GF-D8 (cell line): ENCODE measurements around the gene AMOTL1.

Experiments used
- DNase-seq: peaks from one replicate; lab custom pipeline; 2025; lab: John Stamatoyannopoulos, UW

AMOTL1 gene, protein sequence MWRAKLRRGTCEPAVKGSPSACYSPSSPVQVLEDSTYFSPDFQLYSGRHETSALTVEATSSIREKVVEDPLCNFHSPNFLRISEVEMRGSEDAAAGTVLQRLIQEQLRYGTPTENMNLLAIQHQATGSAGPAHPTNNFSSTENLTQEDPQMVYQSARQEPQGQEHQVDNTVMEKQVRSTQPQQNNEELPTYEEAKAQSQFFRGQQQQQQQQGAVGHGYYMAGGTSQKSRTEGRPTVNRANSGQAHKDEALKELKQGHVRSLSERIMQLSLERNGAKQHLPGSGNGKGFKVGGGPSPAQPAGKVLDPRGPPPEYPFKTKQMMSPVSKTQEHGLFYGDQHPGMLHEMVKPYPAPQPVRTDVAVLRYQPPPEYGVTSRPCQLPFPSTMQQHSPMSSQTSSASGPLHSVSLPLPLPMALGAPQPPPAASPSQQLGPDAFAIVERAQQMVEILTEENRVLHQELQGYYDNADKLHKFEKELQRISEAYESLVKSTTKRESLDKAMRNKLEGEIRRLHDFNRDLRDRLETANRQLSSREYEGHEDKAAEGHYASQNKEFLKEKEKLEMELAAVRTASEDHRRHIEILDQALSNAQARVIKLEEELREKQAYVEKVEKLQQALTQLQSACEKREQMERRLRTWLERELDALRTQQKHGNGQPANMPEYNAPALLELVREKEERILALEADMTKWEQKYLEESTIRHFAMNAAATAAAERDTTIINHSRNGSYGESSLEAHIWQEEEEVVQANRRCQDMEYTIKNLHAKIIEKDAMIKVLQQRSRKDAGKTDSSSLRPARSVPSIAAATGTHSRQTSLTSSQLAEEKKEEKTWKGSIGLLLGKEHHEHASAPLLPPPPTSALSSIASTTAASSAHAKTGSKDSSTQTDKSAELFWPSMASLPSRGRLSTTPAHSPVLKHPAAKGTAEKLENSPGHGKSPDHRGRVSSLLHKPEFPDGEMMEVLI

DNA sequence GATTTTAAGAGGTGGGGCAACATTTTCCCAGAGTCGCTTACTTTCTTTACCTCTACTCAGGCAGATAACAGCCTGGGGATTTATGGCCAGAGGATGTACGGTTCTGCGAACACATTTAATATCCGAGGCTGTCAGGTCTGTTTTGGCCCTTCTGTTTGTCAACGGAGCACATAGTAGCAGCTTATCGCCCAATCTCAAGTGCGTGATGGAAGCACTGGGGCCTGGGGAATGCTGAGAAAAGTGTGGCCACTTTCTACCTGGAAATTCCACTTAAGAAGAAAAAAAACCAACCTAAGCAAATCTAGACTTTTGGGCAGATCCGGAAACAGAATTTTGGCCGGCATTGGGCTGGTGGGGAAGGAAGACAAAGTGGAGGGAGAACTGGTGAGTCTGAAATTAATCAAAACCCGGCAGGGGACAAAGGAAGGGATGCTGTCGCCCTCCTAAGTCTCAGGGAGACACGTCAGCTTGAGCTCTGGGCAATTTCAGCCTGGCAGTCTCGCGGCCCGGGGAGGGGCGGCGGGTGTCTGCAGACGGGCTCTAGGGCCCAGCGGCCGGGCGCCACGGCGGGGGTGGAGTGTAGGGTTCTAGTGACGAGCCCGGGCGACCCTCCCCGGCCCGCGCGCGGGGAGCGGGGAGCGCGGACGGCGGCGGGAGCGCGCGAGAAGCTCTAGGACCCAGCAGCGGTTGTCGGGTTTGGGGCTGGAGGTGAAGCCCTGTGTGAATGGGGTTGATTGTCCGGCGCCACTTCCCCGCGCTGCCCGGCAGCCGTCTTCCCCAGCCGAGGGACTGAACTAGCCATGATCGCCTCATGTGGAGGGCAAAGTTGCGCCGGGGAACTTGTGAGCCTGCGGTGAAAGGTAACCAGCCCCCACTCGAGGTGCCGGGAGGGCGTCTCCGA, at the start of gene AMOTL1:
Gene AMOTL1, plus strand, starts transcription at position 656 of the 901 bp plus-strand sequence. Its CDS starts 156 bp downstream, at position 812.
- no peak for DNase-seq

DNA sequence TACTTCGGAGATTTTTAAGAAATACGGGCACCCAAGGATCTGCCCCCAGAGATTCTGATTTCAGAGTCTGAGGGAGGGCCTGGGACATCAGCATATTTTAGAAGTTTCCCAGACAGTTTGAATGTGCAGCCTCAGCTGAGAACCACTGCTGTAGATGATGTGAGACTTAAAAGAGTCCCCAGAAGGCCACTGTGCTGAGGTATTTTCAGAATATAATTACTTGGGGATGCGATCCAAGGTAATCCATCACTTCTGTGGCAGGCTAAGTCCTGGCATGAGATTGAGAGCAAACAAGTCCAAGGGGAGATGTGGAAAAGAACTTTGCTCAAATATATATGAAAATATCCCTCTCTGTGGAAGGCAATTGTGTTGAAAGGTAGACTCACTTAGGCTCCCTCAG, 48.3 kb upstream of the AMOTL1 start:
- DNase-seq: no peak

DNA sequence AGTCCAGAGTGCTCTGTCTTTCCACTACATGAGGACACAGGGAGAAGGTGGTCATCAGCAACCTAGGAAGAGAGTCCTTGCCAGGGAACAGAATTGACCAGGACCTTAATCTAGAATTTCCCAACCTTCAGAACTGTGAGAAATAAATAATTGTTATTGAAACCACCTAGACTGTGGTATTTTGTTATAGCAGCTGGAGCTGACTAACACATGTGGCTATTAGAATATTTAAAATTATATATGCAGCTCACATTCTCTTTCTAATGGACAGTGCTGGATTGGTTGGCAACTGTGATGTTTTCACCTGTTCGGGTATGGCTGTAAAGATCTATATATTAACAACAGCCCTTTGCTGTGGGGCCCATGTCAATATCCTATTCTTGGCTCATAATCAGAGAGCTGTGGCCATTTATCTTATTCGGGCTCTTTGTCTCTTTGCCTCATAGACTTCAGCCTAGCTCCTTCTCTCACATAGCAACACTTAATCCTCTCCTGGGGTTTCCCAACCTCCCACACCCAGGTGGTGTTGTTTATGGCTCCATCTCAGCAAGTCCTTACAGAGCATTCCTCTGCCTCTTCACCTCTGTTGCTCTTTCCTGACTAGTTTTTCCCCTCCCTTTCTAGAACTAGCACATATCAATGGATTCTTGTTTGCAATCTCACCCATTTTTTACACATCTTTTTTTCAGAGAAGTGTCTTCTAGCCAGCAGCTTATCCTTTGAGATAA, 46.4 kb upstream of the AMOTL1 start:
- DNase-seq: no peak

DNA sequence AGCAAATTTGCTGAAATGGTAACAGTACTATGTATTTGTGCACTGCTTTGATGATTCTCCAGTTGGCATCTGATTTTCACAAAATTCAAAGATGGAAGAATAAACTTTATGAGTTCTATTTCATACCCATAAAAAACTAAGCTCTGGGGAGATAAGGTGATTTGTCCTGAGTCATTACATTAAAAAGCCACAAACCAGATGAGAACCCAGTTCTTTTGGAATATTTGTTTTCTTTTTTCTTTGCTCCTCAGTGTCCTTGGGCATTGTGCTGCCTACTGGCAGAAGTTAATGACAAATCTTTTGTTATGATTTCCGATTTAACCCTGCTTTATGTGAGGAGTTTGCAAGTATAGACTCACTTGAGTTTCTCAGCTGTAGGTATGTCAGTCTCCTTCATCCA, 45.4 kb upstream of the AMOTL1 start:
- DNase-seq: no peak

DNA sequence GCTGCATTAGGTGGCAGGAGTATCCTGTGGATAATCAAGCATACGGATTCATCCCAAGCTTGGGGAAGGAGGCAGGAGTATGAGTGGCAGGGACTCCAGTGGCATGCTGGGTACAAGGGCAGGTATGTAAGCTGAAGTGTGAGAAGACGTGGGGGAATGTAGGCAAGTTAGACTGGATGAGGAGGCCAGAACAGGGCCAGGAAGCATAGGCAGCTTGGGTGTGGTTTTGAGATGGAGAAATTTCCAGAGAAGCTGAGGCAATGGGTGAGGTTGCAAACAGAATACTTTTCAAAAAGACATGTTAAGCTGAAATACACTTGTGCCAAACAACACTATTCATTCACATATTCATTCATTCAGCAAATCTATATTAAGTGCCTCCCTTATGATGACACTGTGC, 43.1 kb upstream of the AMOTL1 start:
- DNase-seq: no peak

DNA sequence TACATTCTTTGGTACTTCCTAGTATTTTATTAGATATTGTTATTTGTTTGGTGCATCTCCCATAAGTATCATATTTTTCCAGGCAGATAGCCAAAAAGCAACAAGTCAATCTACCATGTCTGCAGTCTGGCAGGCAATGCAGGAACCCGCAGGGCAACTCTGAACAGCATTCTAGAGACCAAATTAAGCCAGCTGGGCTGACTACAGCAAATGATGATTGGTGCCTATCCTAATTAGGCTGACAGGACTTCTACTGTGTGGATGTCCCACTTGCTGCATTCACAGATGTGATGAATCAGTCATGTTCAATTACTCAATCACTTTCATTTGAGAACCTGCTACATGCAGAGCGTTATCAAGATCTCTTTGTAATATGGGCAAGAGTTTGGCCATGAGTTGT, 40.3 kb upstream of the AMOTL1 start:
- no peak for DNase-seq

DNA sequence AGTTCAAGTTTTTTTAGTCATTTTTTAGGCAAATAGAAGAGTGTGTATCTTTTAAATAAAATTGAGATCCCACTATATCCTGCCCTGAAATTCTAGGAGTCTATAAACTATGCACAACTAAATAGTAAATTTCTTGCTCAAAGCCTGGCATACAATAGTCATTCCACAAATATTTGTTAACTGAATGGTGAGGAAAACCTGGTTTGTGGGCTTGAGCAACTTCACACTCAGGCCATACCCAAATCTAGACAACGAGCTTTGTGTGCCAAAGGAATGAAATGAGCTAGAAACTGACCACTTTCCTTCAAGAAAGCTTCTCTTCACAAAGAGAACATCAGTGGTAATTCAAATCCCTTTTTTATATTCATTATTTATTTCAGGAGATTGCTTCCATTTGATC, 39.6 kb upstream of the AMOTL1 start:
- no peak for DNase-seq

DNA sequence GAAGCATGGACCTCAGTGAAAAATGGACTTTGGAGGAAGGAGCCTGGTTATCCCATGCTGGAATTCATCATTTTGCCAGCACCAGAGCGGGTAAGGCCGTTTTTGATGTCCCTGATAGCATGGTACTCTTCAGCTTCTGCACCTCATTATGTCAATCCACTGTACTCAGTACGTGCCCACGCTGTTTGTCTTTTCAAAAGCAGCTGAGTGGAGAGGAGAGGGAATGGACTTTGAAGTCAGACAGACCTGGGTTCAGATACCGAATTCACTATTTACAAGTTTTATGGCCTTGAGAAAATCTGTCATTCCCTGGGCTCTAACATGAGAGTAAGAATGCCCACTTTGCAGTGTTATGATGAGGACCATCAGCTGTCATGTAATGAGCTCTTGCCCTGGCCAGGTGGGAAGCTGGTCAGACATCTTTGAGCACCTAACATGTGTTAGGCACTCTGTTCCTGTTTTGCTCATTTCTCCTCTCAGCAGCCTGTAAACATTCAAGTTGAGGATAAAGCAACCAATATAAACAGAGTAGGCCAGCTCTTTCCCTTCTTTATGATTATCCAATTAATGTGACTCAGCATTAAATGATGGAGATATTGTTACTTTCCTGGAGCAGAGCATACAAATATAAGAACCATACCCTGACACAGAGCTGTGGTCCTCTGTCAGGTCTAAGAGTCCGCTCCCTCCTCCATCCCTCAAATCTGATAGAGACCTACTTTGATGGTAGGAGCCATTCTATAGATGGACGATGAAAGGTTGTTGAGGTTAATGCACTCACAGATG, 39.0 kb upstream of the AMOTL1 start:
- DNase-seq: no peak

DNA sequence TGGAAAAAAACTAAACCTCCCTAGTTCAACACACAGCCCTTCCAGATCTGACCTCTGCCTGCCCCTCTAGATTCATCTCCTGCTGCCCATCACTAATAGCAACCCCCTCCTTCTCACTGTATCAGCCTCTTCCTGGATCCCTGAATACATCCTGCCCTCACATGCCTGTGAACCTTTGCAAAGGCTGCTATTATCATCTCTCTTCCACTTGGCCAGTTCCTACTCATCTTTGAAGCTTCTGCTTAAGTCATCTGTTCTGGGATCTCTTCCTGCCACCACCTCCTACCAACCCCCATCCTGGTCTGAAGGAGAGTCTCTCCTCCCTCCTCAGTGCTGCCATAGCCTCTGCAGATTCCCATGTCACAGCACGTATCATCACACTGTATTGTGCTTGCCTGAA, 38.0 kb upstream of the AMOTL1 start:
- DNase-seq: no peak

DNA sequence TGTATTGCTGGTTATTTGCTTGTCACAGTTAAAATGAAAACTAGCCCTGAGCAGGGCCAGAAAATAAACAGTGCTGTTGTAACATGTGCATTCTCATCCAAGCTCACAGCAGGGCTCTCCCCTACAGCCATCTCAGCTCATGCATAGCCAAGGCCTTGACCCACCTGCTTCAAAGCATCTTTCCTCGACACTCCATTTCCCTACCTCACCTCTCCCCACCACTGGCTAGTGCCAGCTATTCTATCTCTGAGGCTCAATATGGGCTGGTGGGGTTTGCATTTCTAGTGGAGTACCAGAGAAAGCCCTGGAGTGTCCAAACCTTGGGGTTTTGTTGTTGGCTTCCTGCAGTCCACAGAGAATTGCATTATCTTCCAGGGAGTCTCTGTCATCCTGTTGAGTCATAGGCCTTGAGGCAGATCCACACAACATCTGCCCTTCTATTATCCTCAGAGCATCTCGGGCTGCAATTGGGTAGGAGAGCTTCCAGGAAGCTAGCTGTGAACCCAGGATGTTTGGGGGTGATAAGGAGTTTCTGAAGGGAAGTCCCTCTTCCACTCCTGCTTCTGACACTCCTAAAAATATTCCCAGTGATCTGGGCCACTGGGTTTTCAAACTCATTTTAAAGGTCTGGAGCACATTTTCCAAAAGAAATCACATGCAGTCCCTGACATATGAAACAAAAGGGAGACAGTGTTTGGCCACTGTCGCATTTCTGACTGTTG, 36.1 kb upstream of the AMOTL1 start:
- DNase-seq: no peak

DNA sequence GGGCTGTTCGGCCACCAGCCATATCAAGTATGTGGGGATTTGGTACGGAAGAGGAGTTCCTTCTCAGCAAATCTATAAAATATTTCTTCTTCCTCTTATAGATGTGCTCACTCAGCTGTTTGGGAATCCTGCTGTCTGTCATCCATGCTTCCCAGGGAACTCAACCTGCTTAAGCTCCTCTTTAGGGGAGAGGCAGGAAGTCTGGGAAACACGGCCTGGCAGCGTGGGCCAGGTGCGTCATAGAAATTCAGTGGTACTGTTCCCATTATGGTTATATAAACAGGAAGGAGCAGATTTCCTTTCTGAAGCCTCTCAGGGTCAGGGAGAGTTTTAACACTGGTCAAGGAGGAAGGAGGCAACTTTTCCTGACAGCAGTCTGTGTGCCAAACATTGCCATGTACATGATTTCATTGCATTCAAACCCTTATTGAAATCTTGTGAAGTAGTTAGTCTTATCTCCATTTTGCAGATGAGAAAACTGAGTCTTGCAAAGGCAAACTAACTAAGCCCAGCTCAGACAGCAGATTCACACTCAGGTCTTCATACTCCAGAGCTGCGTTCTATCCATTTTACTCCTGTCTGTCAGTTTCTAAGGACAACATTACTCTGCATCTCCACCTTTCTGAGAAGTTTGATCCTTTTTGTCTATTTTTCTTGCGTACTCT, 35.4 kb upstream of the AMOTL1 start:
- DNase-seq: no peak

DNA sequence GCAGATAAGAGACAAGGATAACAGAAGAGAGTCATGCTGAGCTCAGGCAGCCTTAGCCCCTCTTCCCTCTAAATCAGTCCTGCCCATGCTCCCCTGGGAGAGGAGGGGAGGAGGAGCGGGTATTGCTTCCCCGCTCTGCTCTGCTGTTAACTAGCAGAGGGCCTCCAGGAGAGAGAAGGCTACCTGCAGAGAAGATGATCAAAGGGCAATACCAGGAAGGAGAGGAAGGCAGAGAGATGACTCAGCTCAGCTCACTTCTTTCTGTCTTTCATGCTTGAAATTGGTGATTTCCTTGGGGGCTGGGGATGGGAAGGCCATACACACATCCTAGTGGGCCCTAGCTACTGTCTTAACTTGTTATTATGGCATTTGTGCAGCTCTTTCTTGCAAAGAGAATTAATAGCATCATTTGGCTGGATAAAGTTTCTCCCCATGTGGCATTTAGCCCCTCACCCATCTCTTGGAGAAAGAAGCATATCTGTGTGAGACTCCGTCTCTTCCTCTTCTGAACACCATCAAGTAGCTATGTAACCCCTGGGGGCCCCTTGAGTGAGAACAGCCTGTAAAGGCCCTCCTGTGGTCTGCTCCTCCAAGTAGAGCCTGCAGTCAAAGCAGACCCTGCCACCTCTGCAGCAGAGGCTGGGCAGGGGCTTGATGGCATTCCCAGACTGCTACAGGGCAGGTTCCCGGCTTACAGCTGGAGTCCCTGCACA, 33.4 kb upstream of the AMOTL1 start:
- DNase-seq: no peak

DNA sequence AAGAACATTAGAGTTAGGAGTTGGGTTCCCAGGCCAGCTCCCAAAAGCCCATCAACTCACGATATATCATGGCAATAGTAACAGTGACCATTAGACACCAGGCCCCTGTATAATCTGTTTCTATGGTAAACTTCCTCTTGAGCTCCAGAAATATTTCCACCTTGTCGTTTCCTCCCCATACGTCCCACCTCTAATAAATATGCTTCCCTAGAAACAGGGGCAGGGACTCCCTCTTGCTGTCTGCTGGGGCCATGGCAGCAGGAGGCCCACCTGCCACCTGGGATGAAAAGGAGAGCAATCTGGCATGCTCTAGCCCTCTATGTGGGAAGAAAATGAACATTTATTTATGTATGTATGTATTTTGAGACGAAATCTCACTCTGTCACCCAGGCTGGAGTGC, 32.2 kb upstream of the AMOTL1 start:
- DNase-seq: no peak

DNA sequence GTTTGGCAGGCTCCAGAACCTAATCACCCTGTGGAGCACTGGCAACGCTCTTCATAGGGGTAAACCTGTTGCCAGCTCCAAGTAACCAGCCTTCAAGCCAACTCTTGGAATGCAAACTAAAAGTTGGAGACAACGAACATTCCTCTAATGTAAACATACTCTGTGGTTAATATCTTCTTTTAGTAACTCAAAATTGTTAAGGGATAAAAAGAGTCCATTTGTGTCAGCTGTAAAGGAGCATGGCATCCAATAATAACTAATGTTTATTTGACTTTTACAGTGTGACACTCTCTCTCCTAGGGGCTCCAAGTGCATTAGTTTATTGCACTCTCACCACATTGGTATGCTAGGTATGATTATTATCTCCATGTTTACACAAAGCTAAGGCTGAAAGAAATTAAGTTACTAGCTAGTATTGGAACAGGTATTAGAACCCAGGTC, 31.0 kb upstream of the AMOTL1 start:
- DNase-seq: no peak

DNA sequence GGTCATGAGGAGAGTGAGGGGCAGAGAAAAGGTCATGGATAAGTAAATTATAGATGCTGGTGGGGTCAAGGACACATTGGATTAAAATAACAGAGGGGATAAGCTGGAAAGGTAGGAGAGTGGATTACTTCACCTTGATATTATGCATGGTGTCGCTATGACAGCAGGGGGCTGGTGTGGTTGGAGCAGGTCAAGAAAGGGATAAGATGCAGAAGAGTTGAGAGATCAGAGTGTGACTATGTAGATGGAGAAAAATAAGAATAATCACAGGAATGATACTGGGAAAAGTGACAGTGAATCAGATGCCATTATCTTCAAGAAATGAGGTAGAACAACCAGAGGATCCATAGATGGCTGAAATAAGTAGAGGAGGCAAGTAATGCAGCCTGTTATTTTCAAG, 29.4 kb upstream of the AMOTL1 start:
- DNase-seq: no peak

DNA sequence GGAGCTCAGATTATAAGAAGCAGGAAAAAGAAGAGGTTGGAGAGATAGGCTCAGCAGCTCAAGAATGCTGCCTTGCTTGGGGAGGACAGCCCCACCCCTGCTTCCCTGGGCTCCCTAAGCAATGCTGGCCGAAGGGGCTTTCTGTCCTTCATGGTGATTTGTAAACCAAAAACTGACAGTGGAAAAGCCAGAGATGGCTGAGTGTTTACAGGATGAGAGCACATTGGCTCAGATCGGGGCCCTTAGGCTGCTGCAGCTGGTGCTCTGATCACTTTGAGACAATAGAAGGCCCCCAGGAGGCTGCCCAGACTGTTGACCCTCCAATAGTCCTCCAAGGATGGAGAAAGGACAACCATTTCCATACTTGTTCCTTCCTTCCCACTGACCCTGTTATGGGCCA, 28.8 kb upstream of the AMOTL1 start:
- DNase-seq: no peak

DNA sequence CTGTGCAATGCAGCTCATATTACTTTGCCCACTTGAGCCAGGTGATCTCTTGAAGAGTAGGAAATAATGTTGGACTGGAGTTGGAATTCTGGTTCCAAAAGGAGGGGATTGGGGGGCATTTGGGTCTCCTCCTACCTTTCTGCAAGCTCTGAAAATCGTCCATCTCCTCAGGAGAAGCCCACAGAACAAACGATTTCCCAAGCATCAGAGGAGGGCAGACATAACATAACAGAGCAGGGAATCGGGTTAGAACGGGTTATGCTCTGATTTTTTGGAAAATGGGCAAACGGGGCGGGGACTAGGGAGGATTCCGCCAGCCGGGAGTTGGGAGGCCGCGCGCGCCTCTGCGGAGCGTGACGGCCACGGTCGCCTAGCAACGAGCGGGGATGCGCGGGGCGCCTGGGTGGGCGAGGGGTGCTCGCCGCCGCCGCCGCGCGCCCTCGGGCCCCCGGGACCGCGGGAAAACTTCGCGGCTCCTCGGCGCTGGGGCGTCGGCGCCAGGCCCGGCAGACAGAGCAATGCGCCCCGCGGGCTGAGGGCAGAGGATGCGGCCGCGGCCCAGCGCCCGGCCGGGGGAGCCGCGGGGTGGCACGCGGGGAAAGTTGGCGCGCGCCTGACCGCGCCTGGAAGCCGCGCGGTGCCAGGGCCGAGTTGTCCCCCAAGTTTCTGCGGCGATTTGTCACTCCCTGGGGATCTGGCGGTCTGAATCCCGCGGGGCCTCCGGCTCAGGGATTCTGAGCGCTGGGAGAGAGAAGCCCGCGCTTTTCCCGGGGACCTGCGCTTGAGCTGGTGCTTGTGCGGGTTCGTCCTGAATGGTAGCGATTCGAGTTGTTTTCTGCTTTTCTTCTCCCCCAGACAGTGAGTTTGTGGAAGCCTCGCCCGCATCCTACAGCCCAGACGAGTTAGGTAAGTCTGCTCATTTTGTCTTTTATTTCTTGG, 27.8 kb upstream of the AMOTL1 start:
- no peak for DNase-seq
